ENCODE data around the gene ATG7.

The ATG7 gene, protein sequence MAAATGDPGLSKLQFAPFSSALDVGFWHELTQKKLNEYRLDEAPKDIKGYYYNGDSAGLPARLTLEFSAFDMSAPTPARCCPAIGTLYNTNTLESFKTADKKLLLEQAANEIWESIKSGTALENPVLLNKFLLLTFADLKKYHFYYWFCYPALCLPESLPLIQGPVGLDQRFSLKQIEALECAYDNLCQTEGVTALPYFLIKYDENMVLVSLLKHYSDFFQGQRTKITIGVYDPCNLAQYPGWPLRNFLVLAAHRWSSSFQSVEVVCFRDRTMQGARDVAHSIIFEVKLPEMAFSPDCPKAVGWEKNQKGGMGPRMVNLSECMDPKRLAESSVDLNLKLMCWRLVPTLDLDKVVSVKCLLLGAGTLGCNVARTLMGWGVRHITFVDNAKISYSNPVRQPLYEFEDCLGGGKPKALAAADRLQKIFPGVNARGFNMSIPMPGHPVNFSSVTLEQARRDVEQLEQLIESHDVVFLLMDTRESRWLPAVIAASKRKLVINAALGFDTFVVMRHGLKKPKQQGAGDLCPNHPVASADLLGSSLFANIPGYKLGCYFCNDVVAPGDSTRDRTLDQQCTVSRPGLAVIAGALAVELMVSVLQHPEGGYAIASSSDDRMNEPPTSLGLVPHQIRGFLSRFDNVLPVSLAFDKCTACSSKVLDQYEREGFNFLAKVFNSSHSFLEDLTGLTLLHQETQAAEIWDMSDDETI

DNA sequence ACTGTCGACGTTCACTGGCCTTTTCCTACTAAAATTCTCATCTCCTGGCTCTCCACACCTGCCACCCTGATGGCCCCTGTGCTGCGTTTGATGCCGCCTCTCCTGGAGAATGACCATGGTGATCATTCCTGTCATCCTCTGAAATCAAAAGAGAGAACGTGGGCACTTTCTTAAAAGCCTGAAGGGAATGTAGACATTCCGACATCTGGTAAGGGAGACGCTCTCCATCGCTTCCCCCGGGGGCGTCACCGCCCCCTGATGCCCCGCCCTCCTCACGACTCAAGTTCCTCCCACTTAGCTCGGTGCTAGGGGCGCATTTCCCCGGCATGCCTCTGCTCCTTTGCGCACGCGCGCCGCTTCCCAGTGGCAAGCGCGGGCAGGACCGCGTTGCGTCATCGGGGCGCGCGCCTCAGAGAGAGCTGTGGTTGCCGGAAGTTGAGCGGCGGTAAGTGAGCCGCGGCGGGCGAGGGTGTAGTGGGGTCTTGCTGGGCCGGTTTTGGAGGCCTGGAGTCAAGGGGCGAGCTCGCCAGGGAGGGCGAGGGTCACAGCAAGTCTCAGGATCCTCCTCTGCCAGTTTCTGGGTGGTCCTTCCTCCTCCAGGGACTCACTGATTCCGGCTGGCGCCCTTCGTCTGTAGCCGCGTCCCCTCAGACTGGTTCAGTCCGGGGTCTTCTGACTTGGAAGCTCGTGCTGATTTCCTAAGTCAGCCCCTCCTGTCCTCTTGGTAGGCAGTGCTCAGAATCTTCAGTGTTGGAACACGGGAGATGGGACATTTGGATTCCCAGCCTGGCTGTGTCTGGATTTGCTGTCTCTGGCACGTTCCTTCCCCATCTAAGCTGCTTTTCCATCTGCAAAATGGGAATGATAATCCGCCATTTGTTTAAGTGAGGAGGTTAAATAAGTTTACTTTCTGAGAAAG lies at the start of gene ATG7:
Gene ATG7 (plus strand): TSS at position 412 of the 919 bp plus-strand sequence. CDS start 26,299 bp downstream, outside the sequence.
- Histone ChIP-seq H3K36me3 (replicated peaks) (no peaks in the 10 kb centered on the region), H3K4me3 (peak within 1 kb of the TSS; percentile 83), H3K4me1 (peaks cover 3% of the 10 kb centered on the region; the same call in 1 of the 2 replicates), H3K9me3 (no peaks in the 10 kb centered on the region), H3K27me3 (ENCODE audit: low read depth) (no peaks in the 10 kb centered on the region)
- DNase-seq (ENCODE audit: low spot score in 2 of 2), result peak; percentile 88 to 98
- in situ Hi-C loops (cut with MboI; ENCODE audit: low sequenced_read_pairs), result no loop called here

DNA sequence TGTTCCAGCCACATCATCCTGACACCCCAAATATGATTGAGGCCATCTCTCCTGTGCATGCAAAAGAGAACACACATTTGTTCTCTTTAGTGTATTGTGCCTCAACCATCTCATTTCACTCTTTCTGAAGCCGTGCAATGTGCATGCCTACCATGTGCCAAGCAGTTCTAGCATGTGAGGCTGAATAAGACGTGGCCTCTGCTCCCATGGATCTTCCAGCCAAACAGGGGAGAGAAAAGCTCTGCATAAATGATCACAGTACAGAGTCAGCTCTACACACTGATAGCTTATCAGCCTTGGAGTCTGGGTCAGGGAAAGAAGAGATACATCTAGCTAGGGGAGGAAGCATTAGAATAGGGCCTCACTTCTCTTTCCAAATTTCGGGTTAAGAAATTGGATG lies 48.2 kb upstream of the ATG7 start:
- Histone ChIP-seq H3K4me1 (no peaks in the 10 kb centered on the region), H3K4me3 (no peak overlapping the region), H3K9me3 (no peaks in the 10 kb centered on the region), H3K27me3 (ENCODE audit: low read depth) (no peaks in the 10 kb centered on the region; the same call in 1 of the 2 replicates), H3K36me3 (replicated peaks) (no peaks in the 10 kb centered on the region)
- DNase-seq (ENCODE audit: low spot score in 2 of 2), result no peak
- in situ Hi-C loops (cut with MboI; ENCODE audit: low sequenced_read_pairs), result no loop called here

DNA sequence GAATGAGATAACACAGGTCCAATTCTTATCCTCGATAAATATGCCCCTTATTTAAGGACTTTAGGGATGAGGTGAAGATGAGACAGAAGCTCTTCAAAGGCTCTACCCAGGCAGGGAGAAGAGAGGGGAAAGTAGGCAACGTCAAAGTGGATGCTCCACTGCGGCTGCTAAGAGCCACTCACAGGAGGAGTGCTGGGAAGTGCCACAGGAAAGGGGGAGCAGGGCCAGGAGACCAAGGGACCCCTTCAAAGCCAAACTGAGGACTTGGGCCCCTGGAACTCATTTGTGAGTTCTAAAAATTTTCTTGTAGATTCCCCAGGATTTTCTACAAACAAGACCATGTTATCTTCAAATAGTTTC lies 47.3 kb upstream of the ATG7 start:
- H3K36me3 ChIP-seq (replicated peaks), result no peaks in the 10 kb centered on the region
- no peaks in the 10 kb centered on the region for H3K4me1 ChIP-seq
- no peak for DNase-seq (ENCODE audit: low spot score in 2 of 2)
- H3K4me3 ChIP-seq, result no peak overlapping the region
- H3K27me3 ChIP-seq (ENCODE audit: low read depth), result no peaks in the 10 kb centered on the region; the same call in 1 of the 2 replicates
- in situ Hi-C loops (cut with MboI; ENCODE audit: low sequenced_read_pairs), result no loop called here
- H3K9me3 ChIP-seq, result no peaks in the 10 kb centered on the region

DNA sequence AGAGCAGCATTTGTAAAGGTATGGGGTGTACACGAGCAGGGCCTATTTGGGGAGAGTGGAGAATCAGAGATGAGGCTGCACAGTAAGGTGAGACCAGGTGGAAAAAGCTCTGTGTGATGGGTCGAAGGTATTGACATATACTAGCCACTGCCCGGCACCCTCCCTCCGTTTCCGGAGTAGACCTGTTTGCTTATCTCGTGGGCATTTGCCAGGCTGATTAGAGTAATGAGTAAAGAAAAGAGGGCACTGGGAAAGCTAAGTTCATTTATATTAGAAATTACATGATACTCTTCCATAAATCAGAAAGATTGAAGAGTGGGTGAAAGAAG lies 46.2 kb upstream of the ATG7 start:
- H3K9me3 ChIP-seq, result no peaks in the 10 kb centered on the region
- no peak overlapping the region for H3K4me3 ChIP-seq
- no peak for DNase-seq (ENCODE audit: low spot score in 2 of 2)
- no peaks in the 10 kb centered on the region for H3K4me1 ChIP-seq
- H3K27me3 ChIP-seq (ENCODE audit: low read depth), result peaks cover 2% of the 10 kb centered on the region; the same call in 1 of the 2 replicates
- in situ Hi-C loops (cut with MboI; ENCODE audit: low sequenced_read_pairs), result no loop called here
- H3K36me3 ChIP-seq (replicated peaks), result no peaks in the 10 kb centered on the region

DNA sequence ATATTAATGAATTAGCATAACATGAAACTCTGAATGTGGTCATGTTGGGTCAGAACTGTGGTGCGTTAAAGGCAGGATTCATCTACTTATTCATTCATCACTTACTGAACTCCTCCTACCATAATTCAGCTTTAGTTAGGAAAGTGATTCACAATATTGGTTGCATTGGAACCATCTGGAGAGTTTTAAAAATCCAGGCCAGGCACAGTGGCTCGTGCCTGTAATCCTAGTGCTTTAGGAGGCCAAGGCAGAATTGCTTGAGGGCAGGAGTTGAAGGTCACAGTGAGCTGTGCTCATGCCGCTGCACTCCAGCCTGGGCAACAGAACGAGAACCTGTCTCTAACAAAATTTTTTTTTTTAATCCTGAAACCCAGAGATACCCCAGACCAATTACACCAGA lies 44.2 kb upstream of the ATG7 start:
- Histone ChIP-seq H3K4me1 (no peaks in the 10 kb centered on the region), H3K9me3 (no peaks in the 10 kb centered on the region), H3K4me3 (no peak overlapping the region), H3K27me3 (ENCODE audit: low read depth) (peaks cover 5% of the 10 kb centered on the region), H3K36me3 (replicated peaks) (no peaks in the 10 kb centered on the region)
- in situ Hi-C loops (cut with MboI; ENCODE audit: low sequenced_read_pairs), result no loop called here
- no peak for DNase-seq (ENCODE audit: low spot score in 2 of 2)

DNA sequence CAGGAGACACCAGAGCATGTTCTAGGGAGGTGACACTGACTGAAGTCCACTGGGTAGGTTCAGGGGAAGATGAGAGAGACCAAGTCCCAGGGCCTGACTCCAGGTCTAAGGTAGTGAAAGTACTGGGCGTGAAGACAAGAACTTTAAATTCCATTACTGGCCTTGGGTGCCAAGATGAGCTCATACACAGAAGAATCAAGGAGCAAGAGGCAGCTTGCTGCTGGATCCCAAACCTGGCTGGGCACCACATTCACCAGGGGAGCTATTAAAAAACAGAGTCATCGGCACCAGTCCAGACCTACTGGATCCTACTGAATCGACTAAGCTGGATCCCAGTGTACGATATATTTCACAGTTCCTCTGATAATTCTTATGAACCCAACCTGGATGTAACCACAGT lies 42.1 kb upstream of the ATG7 start:
- in situ Hi-C loops (cut with MboI; ENCODE audit: low sequenced_read_pairs), result no loop called here
- Histone ChIP-seq H3K27me3 (ENCODE audit: low read depth) (peaks cover 5% of the 10 kb centered on the region), H3K36me3 (replicated peaks) (no peaks in the 10 kb centered on the region), H3K4me3 (no peak overlapping the region), H3K4me1 (no peaks in the 10 kb centered on the region), H3K9me3 (no peaks in the 10 kb centered on the region)
- no peak for DNase-seq (ENCODE audit: low spot score in 2 of 2)

DNA sequence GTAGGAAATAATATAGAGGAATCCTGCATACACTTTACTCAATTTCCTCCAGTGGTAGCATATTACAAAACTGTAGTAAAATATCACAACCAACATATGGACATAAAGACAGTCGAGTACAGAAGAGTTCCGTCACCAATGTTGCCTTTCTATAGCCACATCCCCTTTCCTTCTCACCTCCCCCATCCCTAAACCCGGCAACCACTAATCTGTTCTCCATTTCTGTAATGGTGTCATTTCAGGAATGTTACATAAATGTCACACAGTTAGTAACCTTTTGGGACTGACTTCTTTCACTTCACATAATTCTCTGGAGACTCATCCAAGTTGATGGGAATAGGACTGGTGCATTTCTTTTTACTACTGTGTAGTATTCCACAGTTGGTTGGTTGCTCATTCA lies 41.4 kb upstream of the ATG7 start:
- no peak for DNase-seq (ENCODE audit: low spot score in 2 of 2)
- in situ Hi-C loops (cut with MboI; ENCODE audit: low sequenced_read_pairs), result no loop called here
- H3K9me3 ChIP-seq, result no peaks in the 10 kb centered on the region
- H3K36me3 ChIP-seq (replicated peaks), result no peaks in the 10 kb centered on the region
- no peaks in the 10 kb centered on the region for H3K4me1 ChIP-seq
- H3K4me3 ChIP-seq, result no peak overlapping the region
- peaks cover 5% of the 10 kb centered on the region for H3K27me3 ChIP-seq (ENCODE audit: low read depth)

DNA sequence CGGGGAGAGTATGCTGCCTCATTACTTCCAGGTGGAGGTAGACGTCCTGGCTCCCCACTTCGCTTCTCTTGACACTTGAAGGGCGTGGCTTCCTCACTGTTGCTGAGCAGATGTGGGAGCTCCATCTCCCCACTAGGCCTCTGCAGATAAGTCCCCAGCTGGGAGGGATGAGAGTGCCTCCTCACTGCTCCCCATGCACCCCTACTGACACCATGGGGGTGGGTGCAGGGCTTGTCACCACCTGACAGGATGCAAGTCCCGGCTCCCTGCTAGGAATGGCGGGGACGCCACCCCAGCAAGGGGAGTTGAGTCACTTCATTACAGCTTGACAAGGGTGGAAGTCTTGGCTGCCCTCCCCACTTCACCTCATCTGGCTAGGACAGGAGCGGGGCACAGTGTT lies 36.8 kb upstream of the ATG7 start:
- no peak for DNase-seq (ENCODE audit: low spot score in 2 of 2)
- no peak overlapping the region for H3K4me3 ChIP-seq
- H3K4me1 ChIP-seq, result no peaks in the 10 kb centered on the region
- H3K27me3 ChIP-seq (ENCODE audit: low read depth), result peaks cover 3% of the 10 kb centered on the region
- in situ Hi-C loops (cut with MboI; ENCODE audit: low sequenced_read_pairs), result no loop called here
- no peaks in the 10 kb centered on the region for H3K9me3 ChIP-seq
- no peaks in the 10 kb centered on the region for H3K36me3 ChIP-seq (replicated peaks)

DNA sequence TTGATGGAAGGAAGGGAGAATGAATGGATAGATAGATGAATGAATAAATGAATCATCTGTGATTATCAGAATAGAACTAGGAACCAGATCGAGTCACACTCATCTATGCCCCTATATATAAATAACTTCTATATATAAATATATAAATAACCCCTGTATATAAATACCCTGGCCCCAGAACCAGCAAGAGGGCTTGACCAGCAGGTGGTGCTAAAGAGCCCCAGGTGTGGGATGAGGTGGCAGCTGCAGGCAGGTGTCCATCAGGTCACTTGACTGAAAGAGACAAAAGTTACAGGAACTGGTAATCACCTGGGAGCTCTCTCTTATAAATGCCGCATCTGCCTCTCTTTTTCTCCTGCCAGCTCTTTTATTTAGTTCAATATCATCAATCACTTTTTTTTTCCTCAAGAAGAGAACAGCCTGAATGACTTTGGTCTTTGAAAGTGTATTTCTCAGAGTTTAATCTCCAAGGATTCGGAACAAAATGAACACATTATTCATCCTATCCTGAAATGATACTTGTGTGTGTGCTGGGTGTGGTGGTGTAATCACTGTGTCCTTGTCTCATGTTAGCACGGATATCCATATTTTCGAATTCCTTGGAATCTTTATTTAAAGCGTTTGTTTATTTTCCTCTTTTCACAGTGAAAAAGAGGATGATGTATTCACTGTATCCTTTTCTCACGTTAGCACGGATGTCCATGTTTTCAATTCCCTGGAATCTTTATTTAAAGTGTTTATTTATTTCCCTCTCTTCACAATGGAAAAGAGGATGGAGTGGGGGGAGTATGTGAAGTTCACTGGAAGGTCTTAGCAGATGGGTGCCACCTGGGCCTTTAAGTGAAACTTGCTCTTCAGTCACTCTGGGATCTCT lies 35.4 kb upstream of the ATG7 start:
- H3K4me1 ChIP-seq, result no peaks in the 10 kb centered on the region
- in situ Hi-C loops (cut with MboI; ENCODE audit: low sequenced_read_pairs), result no loop called here
- peak; percentile 20 to 79 for DNase-seq (ENCODE audit: low spot score in 2 of 2)
- peaks cover 2% of the 10 kb centered on the region for H3K27me3 ChIP-seq (ENCODE audit: low read depth)
- no peaks in the 10 kb centered on the region for H3K36me3 ChIP-seq (replicated peaks)
- H3K9me3 ChIP-seq, result no peaks in the 10 kb centered on the region
- H3K4me3 ChIP-seq, result no peak overlapping the region

DNA sequence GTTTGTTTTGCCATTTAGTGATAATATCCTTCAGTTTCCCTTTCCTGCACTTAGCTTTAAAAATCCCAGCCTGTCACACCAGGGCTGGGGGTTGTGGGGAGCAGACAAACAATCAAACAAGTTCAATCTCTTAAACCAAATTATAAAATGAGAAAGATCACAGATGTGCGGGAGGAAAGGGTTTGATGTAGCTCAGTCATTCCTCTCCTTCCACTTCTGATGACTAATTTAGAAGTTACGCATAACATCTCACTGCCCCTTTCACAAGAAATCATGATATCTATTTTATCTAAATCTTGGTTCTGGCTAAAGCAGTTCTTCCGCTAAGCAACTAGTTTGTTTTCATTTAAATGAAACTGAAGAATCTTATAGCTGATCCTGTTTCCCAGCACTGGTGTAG lies 34.1 kb upstream of the ATG7 start:
- in situ Hi-C loops (cut with MboI; ENCODE audit: low sequenced_read_pairs), result no loop called here
- H3K4me1 ChIP-seq, result no peaks in the 10 kb centered on the region
- H3K27me3 ChIP-seq (ENCODE audit: low read depth), result no peaks in the 10 kb centered on the region
- no peak overlapping the region for H3K4me3 ChIP-seq
- no peaks in the 10 kb centered on the region for H3K9me3 ChIP-seq
- DNase-seq (ENCODE audit: low spot score in 2 of 2), result no peak
- no peaks in the 10 kb centered on the region for H3K36me3 ChIP-seq (replicated peaks)

DNA sequence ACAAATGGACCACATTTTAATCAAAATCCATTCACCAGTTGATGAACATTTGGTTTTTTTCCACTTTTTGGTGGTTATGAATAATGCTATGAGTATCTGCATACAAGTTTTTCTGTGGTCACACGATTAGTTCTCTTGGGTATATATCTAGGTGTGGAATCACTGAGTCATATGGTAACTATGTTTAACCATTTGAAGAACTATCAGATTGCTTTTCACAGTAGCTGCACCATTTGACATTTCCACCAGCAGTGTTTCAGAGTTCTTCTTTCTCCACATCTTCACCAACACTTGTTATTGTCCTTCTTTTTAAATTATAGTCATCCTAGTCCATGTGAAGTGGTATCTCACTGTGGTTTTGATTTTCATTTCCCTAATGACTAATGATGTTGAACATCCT lies 33.3 kb upstream of the ATG7 start:
- Histone ChIP-seq H3K27me3 (ENCODE audit: low read depth) (no peaks in the 10 kb centered on the region), H3K4me3 (no peak overlapping the region), H3K9me3 (no peaks in the 10 kb centered on the region), H3K36me3 (replicated peaks) (no peaks in the 10 kb centered on the region), H3K4me1 (no peaks in the 10 kb centered on the region)
- no peak for DNase-seq (ENCODE audit: low spot score in 2 of 2)
- in situ Hi-C loops (cut with MboI; ENCODE audit: low sequenced_read_pairs), result no loop called here

DNA sequence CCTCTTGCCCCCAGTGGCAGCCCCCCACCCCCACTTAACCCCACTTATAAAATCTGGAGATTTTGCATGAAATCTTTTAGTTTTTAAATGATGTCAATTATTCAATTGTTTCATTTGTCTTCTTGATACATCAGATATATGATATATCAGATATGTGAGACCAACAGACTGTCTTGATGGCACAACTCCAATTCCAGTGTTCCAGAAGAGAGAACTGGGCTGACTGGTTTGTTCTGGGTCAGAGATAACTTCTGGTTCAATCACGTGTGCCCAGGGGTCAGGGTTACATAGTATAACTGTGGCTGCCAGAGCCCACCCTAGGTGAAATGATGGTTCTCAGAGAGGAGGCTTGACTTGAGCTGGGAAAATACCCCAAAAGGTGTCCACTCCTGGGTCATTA lies 32.4 kb upstream of the ATG7 start:
- H3K4me1 ChIP-seq, result no peaks in the 10 kb centered on the region
- H3K9me3 ChIP-seq, result no peaks in the 10 kb centered on the region
- no peak overlapping the region for H3K4me3 ChIP-seq
- no peak for DNase-seq (ENCODE audit: low spot score in 2 of 2)
- in situ Hi-C loops (cut with MboI; ENCODE audit: low sequenced_read_pairs), result no loop called here
- no peaks in the 10 kb centered on the region for H3K27me3 ChIP-seq (ENCODE audit: low read depth)
- no peaks in the 10 kb centered on the region for H3K36me3 ChIP-seq (replicated peaks)

DNA sequence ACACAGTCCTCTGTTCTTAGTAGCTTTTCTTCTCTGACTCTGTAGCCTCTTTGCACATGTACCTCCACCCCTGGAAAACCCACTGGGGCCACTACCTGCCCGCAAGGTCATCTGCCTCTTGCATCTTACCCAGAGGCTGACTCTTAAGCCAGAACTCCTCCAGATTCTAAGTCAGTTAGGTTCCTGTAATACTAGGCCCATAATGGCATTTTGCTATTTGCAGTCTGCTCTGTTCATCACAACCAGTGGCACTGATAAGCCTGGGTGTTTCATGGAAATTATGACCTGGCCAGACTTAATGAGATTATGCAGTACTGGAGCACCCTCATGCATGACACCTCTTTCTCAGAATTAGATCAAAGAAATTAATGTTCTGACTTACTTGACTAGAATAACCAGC lies 31.7 kb upstream of the ATG7 start:
- no peak for DNase-seq (ENCODE audit: low spot score in 2 of 2)
- H3K27me3 ChIP-seq (ENCODE audit: low read depth), result no peaks in the 10 kb centered on the region
- no peaks in the 10 kb centered on the region for H3K36me3 ChIP-seq (replicated peaks)
- no peaks in the 10 kb centered on the region for H3K9me3 ChIP-seq
- H3K4me1 ChIP-seq, result no peaks in the 10 kb centered on the region
- no peak overlapping the region for H3K4me3 ChIP-seq
- in situ Hi-C loops (cut with MboI; ENCODE audit: low sequenced_read_pairs), result no loop called here
